ENCODE measurements around the gene TBX21.
A peak's percentile ranks its signal among the peaks of the same experiment; 100 is the strongest.

Gene TBX21

DNA sequence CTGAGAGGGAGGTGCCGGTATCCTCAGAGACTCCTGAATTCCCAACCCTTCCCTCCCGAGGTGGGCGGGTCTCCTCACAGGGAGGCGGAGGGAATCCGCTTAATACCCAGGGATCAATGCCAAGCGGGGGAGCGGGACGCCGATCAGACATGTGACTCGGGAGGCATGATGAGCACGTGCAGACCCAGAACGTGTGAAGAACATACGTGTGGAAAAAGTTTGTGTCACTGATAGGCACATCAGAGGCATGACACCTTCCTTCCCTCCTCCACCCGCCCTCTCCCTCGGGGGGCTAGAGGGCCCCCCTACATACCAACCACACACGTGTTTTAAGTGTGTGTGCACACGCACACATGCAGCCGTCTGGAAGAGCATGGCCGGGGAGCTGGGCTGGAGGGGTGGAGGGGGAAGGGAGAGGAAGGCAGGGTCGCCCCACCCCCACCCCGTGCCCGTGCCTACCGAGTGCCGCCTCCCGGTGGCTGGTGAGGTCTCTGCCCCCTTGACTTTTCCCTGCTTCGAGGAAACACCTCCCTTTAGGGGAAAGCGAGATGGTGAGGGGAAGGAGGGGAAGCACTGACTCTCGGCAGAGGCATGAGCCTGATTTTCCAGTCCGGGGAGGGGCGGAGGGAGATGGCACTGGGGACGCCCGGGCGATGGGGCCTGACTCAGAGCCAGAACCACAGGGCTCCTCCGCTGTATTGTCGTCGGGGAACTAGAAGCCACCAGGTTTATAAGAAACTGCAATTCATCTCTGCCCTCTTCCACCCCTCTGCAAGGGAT lies 12.1 kb upstream of the TBX21 start:
- TF ChIP-seq, protein P1, sequence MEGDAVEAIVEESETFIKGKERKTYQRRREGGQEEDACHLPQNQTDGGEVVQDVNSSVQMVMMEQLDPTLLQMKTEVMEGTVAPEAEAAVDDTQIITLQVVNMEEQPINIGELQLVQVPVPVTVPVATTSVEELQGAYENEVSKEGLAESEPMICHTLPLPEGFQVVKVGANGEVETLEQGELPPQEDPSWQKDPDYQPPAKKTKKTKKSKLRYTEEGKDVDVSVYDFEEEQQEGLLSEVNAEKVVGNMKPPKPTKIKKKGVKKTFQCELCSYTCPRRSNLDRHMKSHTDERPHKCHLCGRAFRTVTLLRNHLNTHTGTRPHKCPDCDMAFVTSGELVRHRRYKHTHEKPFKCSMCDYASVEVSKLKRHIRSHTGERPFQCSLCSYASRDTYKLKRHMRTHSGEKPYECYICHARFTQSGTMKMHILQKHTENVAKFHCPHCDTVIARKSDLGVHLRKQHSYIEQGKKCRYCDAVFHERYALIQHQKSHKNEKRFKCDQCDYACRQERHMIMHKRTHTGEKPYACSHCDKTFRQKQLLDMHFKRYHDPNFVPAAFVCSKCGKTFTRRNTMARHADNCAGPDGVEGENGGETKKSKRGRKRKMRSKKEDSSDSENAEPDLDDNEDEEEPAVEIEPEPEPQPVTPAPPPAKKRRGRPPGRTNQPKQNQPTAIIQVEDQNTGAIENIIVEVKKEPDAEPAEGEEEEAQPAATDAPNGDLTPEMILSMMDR (conservative IDR thresholded peaks at IDR 0.05; ENCODE audit: low read depth, low read length), result no peak
- no peak for DNase-seq (ENCODE audit: low read depth)
- no peak overlapping the region for H3K4me3 ChIP-seq (ENCODE audit: low read length)

DNA sequence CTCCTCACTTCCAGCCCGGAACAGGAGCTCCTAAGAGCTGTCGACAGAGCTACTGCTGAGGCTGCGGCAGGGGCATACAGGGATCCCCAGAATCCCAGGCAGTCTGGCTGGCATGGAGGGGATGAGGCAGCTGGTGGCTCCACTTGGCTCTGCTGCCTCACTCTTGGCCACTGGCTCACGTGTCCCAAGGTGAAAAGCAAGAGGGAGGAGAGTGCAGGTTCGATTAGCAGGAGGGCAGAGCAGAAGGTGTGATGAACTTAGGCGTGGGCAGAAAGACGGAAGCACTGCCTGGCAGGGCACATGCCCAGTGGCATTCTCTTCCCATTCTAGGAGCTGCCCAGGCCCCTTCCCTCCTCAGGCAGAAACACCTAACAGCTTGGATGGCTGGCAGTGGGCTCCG lies 11.3 kb upstream of the TBX21 start:
- TF ChIP-seq, protein P1 (conservative IDR thresholded peaks at IDR 0.05; ENCODE audit: low read depth, low read length), result no peak
- no peak for DNase-seq (ENCODE audit: low read depth)

DNA sequence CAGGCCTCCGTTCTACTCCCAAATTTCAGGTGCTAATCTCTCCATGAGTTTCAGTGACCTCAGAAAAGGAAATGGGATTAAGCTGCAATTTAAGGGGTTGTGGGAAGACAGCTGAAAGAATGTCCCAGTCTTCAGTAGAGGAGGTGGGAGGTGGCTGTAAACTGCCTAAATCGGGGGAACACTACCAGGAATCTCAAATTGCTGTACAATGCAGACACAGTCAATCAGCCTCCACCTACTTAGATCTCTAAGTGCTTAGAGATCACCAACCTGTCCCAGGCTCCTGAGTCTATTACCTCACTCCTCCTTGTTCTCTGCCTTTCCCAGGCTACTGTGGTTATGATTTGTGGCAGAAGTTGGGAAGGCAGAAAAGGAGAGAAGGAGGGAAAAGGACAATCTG lies 8.3 kb upstream of the TBX21 start:
- DNase-seq (ENCODE audit: low read depth), result no peak
- no peak overlapping the region for H3K4me3 ChIP-seq (ENCODE audit: low read length)
- TF ChIP-seq, protein P1 (conservative IDR thresholded peaks at IDR 0.05; ENCODE audit: low read depth, low read length), result no peak

More for the DNA sequence above, 11.3 kb upstream of the TBX21 start:
- no peak overlapping the region for H3K4me3 ChIP-seq (ENCODE audit: low read length)

DNA sequence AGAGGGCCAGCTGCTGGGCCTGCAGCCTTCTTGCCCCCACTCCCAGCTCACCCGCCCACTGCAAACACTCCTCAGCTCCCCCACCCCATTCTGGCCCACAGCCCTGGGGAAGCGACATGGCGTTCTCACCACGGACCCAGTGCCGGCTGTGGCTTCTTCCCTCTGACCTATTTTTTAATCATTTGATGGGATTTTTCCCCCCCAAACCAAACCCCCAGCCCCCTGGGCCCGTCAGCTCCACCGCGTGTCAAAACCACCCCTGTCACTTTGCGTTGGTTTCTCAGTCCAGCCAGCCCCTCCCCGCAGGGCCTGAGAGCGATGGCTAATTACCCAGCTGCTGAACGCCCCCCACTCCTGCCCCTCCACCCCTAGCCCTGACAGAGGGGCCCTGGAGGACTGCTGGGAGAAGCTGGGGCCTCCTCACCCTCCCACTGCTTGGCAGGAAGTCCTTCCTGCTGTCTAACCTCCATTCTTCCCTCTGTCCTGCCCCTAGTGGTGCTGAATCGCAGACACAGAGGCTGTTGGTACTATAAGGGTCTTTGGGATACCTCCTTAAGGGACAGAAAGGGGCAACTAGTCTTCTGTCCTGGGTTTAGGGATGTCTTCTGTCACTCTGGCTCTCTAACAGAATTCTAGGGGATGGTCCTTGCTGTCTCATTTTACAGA lies 7.5 kb upstream of the TBX21 start:
- H3K4me3 ChIP-seq (ENCODE audit: low read length), result no peak overlapping the region
- no peak for DNase-seq (ENCODE audit: low read depth)
- TF ChIP-seq, protein P1 (conservative IDR thresholded peaks at IDR 0.05; ENCODE audit: low read depth, low read length), result peak; percentile 13

DNA sequence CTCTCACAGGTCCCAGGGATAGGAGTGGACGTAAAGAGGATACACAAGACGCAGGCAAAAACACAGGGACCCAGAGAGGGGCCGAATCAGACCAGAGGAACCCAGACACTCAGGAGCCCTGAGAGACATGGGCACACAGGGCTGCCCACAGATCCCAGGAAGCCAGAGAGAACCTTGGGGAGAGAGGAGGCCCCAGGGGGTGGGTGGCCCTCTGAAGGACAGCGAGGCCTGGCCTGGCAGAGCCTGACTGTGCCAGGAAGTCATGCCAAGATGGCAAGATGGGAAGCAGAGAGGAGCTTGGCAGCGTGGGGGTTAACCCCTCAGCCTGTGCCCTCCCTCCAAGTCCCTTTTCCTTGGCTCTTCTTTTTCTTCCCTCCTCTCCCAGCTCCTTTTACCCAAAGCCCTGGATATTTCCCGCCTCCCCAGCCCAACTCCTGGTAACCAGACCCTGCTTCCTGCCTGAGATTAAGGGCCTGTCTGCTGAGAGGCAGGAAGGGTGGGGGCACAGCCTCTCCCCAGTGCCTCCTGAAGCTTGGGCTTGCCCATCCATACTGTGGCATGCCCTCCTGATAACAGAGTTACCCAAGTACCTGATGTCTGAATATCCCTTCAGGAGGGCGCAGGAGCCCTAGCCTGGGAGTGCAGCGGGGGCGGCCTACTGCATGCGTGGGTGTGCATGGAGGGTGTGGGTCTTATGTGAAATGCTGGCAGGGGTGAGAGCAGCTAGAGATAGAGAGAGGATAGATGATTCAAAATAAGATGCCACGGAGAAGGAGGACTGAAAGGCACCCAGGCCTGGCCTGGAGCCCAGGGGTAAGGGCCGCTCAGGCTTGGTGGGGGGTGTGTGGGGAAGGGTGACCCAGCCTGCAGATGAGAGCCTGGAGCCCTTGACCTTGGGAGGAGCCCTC lies 6.0 kb upstream of the TBX21 start:
- DNase-seq (ENCODE audit: low read depth), result no peak
- H3K4me3 ChIP-seq (ENCODE audit: low read length), result no peak overlapping the region
- TF ChIP-seq, protein P1 (conservative IDR thresholded peaks at IDR 0.05; ENCODE audit: low read depth, low read length), result no peak

DNA sequence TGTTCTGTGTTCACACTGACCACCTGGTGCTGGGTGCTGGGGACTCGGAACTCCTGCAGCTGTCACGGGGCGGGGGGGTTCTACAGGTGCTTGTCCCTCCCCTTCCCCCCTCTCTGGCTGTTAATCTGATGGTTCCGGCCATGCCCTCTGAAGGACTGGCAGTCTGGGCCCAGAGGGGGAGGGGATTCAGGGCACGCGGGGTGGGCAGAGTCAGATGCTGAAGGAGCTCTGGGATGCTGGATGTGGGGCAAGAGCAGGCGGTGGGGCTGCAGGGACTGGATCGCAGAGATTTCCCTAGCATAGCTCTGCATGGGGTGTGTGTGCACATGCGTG lies 5.4 kb upstream of the TBX21 start:
- TF ChIP-seq, protein P1 (conservative IDR thresholded peaks at IDR 0.05; ENCODE audit: low read depth, low read length), result no peak

More for the DNA sequence above, 5.4 kb upstream of the TBX21 start:
- DNase-seq (ENCODE audit: low read depth), result no peak
- H3K4me3 ChIP-seq (ENCODE audit: low read length), result no peak overlapping the region

Measured in retinal pigment epithelial cell (primary cell).